Measurements from ENCODE around the gene UCK2.

DNA sequence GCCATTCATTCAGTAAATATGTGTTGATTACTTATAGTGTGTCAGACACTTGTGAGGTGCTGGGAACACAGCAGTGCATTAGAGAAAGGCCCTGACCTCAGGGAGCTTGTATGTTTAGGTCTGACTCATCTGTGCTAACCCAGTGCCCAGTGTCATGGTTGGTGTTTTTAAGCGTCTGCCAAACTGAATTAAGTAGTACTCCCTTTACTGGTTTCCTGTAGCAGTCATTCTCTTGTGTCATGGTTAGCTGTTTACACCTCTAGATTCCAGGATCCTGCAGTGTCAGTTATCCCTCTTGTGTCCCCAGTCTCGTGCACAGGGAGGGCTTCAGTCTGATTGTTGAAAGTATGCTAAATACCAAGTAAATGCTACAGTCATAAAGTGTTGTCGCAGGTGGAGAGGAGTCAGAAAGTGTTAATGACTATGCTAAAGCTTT, 14.2 kb downstream of the UCK2 start:
- TF ChIP-seq FOXM1 (IDR thresholded peaks at IDR 0.05; ENCODE audit: borderline replicate concordance, low read depth) (no peak), RAD21 (IDR thresholded peaks at IDR 0.05; ENCODE audit: low read depth) (no peak), TAF1 (IDR thresholded peaks at IDR 0.05; ENCODE audit: low read depth) (no peak), CEBPB (IDR thresholded peaks at IDR 0.05) (no peak), CREB1 (IDR thresholded peaks at IDR 0.05; ENCODE audit: low read depth) (no peak), NFIC (IDR thresholded peaks at IDR 0.05) (no peak), EP300 (IDR thresholded peaks at IDR 0.05; ENCODE audit: borderline replicate concordance) (no peak), EGR1 (IDR thresholded peaks at IDR 0.05) (no peak)
- TF ChIP-seq, protein P1, sequence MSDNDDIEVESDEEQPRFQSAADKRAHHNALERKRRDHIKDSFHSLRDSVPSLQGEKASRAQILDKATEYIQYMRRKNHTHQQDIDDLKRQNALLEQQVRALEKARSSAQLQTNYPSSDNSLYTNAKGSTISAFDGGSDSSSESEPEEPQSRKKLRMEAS (IDR thresholded peaks at IDR 0.05): no peak
- TF ChIP-seq, protein P2, sequence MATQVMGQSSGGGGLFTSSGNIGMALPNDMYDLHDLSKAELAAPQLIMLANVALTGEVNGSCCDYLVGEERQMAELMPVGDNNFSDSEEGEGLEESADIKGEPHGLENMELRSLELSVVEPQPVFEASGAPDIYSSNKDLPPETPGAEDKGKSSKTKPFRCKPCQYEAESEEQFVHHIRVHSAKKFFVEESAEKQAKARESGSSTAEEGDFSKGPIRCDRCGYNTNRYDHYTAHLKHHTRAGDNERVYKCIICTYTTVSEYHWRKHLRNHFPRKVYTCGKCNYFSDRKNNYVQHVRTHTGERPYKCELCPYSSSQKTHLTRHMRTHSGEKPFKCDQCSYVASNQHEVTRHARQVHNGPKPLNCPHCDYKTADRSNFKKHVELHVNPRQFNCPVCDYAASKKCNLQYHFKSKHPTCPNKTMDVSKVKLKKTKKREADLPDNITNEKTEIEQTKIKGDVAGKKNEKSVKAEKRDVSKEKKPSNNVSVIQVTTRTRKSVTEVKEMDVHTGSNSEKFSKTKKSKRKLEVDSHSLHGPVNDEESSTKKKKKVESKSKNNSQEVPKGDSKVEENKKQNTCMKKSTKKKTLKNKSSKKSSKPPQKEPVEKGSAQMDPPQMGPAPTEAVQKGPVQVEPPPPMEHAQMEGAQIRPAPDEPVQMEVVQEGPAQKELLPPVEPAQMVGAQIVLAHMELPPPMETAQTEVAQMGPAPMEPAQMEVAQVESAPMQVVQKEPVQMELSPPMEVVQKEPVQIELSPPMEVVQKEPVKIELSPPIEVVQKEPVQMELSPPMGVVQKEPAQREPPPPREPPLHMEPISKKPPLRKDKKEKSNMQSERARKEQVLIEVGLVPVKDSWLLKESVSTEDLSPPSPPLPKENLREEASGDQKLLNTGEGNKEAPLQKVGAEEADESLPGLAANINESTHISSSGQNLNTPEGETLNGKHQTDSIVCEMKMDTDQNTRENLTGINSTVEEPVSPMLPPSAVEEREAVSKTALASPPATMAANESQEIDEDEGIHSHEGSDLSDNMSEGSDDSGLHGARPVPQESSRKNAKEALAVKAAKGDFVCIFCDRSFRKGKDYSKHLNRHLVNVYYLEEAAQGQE (IDR thresholded peaks at IDR 0.05; ENCODE audit: low read depth): no peak
- TF ChIP-seq, protein P3, sequence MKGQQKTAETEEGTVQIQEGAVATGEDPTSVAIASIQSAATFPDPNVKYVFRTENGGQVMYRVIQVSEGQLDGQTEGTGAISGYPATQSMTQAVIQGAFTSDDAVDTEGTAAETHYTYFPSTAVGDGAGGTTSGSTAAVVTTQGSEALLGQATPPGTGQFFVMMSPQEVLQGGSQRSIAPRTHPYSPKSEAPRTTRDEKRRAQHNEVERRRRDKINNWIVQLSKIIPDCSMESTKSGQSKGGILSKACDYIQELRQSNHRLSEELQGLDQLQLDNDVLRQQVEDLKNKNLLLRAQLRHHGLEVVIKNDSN (IDR thresholded peaks at IDR 0.05): no peak
